CD4-positive, alpha-beta T cell treated with Interleukin-12 subunit alpha and Interleukin-12 subunit beta, for 1 hour (primary cell): ENCODE measurements around the gene LRP8.
A peak's percentile ranks its signal among the peaks of the same experiment; 100 is the strongest.

Source experiments
- DNase-seq: peaks from one replicate; pipeline ENCODE4 v3.0.0-alpha.2; 2020

The LRP8 gene

GRCh38 chr1:53256511-53257453 is 71.1 kb downstream of the LRP8 start:
- no peak for DNase-seq

DNA sequence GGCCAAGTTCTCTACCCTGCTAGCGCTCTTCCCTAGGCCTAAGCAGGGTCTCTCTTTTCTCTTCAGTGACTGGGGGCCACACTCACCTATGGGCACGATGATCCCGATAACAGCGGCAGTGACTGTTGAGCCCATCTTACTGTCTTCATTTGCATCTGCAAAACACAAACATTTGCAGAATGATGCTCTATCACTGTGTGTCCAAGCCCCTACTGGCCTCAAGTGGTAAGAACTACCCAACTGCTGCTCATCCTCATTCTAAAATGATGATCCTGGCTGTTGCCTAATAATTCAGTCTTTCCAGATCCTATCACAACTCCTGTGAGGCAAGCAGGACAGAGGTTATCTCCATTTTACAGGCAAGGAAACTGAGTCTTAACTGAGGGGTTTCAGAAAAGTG is 72.8 kb downstream of the LRP8 start:
- no peak for DNase-seq

DNA sequence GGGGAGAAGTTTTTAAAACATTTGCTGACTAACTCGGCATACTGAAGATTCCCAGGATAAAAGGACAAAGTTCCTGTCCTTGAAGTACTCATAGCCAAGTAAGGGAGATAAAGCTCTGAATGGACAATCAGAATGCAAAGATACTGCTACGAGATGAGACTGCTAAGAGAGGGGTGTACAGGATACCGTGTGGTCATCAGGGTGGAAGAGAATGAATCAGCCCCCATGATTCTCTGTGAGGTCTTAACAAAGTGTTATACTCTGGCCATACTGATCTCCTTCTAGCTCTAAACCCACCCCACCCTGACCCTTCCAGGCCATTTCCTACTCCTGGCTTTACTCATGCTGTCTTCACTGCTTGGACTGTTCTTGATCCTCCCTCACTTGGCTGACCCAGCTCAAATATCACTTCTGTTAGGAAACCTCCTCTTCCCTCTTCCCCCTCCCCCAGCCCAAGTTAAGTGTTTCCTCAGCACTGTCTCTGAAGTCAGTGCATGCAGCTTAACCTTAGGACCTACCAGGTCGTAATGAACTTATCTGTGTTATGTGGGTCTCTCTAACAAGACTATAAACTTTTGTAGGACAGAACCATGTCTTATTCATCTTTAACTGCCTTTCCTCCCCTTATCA is 73.7 kb downstream of the LRP8 start:
- no peak for DNase-seq

GRCh38 chr1:53250325-53250724 is 77.5 kb downstream of the LRP8 start:
- DNase-seq, result no peak

DNA sequence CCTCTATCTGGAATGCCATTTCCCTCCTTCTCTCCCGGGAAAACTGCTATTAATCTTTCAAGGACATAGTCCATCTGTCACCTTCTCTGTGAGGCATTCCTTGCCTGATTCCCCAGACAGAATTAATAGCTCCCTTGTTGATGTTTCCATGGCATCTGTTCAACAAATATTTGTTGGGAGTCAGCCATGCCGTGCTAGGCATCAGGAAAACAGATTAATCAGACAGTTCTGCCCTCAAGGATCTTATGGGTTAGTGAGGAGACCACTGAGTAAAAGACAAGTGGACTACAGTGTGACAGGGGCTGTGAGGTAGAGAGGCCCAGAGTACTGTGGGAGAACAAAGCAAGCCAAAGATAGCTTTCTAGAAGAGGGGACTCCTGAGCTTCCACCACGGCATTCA is 78.2 kb downstream of the LRP8 start:
- no peak for DNase-seq

GRCh38 chr1:53246261-53247134 is 81.4 kb downstream of the LRP8 start:
- DNase-seq, result no peak

DNA sequence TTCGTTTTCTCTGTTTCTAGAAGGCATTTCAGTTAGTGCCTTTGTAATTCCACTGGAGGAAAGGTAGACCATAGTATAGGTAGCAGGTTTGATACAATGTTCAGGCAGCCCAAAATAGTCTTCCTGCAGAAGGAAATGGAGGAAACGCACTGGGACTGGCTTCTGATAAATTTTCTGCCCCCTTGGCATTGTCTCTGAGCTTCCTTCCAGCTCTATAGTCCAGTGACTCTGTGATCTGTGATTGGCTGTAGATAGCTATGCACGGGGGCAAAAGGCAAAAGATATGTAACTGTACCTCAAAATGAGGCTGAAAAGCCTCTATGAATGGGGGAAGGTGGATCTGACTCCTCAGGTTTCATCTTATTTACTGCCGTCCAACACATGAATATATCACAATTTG is 83.7 kb downstream of the LRP8 start:
- no peak for DNase-seq

GRCh38 chr1:53242381-53242780 is 85.5 kb downstream of the LRP8 start:
- DNase-seq, result no peak

- no peak for DNase-seq
These were observed 86.0 kb downstream of the LRP8 start for GRCh38 chr1:53241828-53242227.

GRCh38 chr1:53238197-53239155 is 89.4 kb downstream of the LRP8 start, which contains the start of gene MAGOH:
MAGOH (minus strand) TSS chr1:53238518; CDS start chr1:53238448, 70 bp downstream.
- DNase-seq, result peak; percentile 95

GRCh38 chr1:53237638-53238037 is 90.2 kb downstream of the LRP8 start:
- no peak for DNase-seq

GRCh38 chr1:53220962-53221286 is 106.9 kb downstream of the LRP8 start:
- no peak for DNase-seq

DNA sequence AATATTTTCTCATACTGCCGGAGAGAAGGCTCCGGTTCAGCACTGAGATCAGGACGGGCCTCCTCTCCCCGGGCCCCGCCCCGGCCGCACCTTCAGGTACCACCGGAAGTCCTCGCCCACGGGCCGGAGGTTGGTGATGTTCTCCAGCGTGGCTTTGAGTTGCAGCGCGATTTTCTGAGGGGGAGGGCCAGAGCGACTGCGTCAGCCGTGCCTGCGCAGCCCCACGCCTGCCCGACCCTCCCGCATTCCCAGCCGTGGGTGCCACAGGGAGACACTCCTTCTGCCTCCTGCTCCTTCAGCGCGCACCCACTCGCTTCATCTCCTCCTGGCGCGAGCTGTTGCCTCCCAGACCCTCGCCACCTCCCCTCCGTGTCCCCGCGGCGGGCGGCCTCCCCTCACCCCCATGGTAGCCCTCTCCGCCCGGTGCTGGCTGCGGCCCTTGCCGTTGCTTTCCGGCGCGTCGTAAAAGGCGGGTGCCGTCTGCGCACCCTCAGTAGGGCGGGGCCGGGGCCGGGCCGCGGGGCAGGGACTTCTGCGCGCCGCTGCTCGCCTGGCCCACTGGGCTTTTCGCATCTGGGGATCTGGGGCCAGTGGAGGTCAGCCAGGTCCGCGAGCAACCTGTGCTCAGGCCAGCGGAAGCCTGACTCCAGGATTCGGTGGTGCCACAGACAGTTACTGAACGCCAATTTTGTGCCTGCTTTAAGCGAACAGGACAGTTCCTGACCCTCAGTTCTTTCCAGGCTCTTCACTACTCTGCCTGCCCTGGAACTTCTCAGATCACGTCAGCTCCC is 107.5 kb downstream of the LRP8 start, which contains the start of gene CZIB:
Gene CZIB (minus strand): TSS at position 464 of the 791 bp plus-strand sequence. CDS start 59 bp downstream, at position 405.
- DNase-seq, result peak; percentile 93

DNA sequence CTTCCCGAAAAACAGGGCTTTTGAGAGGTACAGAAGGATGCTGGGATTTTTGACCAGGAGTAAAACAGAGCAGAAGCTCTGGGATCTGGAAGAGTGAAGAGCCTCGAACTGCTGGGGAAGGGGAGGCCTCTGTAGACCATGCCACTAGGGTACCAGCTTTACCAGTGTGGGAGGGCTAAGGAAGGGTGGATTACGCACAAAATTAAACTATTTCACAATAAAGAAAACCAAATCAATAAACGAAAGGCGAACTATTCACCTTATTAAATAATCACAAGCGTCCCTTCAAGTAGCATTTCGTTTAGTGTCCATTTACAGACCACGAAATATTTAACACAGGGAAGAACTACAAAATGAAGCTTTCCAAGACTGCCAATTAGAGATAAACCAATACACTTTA is 108.2 kb downstream of the LRP8 start:
- no peak for DNase-seq

DNA sequence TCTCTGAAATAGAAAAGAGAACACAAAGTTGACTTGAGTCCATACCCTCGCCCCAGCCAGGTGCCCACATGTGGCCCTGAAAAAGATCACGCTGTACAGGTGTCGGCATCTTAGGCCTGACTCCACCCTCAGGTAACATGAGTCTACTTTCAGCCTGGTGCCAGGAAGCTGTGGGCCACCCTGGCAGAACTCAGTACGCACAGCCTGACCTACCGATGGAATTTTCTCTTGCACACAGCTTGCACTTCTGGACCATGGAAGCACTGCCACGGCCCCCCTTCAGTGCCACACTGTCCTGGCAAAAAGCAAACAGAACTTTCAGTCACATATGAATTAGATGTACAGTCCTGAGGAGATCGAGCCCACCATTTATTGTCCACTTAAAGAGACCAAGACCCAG is 109.7 kb downstream of the LRP8 start:
- DNase-seq, result no peak

GRCh38 chr1:53214376-53214940 is 113.4 kb downstream of the LRP8 start:
- no peak for DNase-seq

DNA sequence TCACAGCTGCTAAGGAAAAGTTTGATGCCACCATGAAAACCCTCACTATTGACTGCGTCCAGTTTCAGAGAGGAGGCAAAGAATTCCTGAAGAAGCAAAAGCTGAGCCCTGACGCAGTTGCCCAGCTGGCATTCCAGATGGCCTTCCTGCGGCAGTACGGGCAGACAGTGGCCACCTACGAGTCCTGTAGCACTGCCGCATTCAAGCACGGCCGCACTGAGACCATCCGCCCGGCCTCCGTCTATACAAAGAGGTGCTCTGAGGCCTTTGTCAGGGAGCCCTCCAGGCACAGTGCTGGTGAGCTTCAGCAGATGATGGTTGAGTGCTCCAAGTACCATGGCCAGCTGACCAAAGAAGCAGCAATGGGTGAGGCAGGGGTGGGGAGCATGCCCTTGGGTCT is 116.9 kb downstream of the LRP8 start:
- no peak for DNase-seq

DNA sequence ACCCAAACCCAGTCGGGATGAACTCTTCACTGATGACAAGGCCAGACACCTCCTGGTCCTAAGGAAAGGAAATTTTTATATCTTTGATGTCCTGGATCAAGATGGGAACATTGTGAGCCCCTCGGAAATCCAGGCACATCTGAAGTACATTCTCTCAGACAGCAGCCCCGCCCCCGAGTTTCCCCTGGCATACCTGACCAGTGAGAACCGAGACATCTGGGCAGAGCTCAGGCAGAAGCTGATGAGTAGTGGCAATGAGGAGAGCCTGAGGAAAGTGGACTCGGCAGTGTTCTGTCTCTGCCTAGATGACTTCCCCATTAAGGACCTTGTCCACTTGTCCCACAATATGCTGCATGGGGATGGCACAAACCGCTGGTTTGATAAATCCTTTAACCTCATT is 117.5 kb downstream of the LRP8 start:
- DNase-seq, result no peak

DNA sequence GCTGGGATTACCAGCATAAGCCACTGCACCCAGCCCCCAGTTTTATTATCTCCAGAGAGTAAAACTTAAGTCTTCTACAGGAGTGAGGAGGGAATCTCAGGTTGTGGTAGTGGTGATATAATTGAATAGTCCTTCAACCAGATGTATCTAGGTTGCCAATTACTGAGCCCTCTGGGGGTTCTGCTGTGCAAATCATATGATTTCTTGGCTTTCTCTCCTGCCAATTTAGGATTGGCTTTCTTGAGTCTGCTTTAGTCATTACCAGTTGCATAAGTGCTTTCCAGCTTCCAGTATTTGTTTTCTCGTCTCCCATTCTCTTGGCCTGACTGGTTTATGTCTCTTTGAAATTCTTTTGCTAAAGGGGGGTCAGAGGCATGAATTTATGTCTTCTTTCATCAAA is 120.1 kb downstream of the LRP8 start:
- no peak for DNase-seq

- DNase-seq, result no peak
These were observed 121.0 kb downstream of the LRP8 start for GRCh38 chr1:53206735-53207379.
